GM18868 (cell line): ENCODE measurements around the gene NELL1.
"Not testable (repeated sequence)": the region's sequence is repeated elsewhere in the genome, so short reads cannot be mapped to it uniquely, and the experiment has no call there.

Source experiments
- ATAC-seq: cut with Tn5 transposase; IDR thresholded peaks from one replicate; pipeline ENCODE4 v1.9.1; 2021; ENCODE audit warnings: mild to moderate bottlenecking, moderate library complexity; ENCODE audit not compliant: unreplicated experiment

Gene NELL1

GRCh38 chr11:21177379-21177778, 508.0 kb downstream of the NELL1 start:
- ATAC-seq = no peak

GRCh38 chr11:21179770-21180169, 510.4 kb downstream of the NELL1 start:
- ATAC-seq = no peak

- ATAC-seq = no peak
Measured at GRCh38 chr11:21180182-21180581, 510.8 kb downstream of the NELL1 start.

- no peak for ATAC-seq
Measured at GRCh38 chr11:21185959-21186358, 516.6 kb downstream of the NELL1 start.

- no peak for ATAC-seq
Measured at GRCh38 chr11:21190181-21190580, 520.8 kb downstream of the NELL1 start.

- no peak for ATAC-seq
Measured at GRCh38 chr11:21195995-21196394, 526.6 kb downstream of the NELL1 start.

- ATAC-seq = no peak
Measured at GRCh38 chr11:21198498-21198897, 529.1 kb downstream of the NELL1 start.

GRCh38 chr11:21205205-21205604, 535.8 kb downstream of the NELL1 start:
- ATAC-seq = peak; percentile 50

GRCh38 chr11:21225860-21226259, 556.5 kb downstream of the NELL1 start:
- ATAC-seq = no peak

GRCh38 chr11:21229224-21229623, 559.8 kb downstream of the NELL1 start:
- no peak for ATAC-seq

GRCh38 chr11:21250196-21250595, 580.8 kb downstream of the NELL1 start:
- no peak for ATAC-seq

- no peak for ATAC-seq
Measured at GRCh38 chr11:21254055-21254454, 584.7 kb downstream of the NELL1 start.

- ATAC-seq = no peak
Measured at GRCh38 chr11:21254790-21255189, 585.4 kb downstream of the NELL1 start.

GRCh38 chr11:21257461-21257860, 588.1 kb downstream of the NELL1 start:
- no peak for ATAC-seq

- ATAC-seq = no peak
Measured at GRCh38 chr11:21258414-21258813, 589.0 kb downstream of the NELL1 start.

- no peak for ATAC-seq
Measured at GRCh38 chr11:21260101-21260500, 590.7 kb downstream of the NELL1 start.

GRCh38 chr11:21262992-21263391, 593.6 kb downstream of the NELL1 start:
- no peak for ATAC-seq

GRCh38 chr11:21264125-21264524, 594.7 kb downstream of the NELL1 start:
- ATAC-seq = no peak

GRCh38 chr11:21268036-21268435, 598.6 kb downstream of the NELL1 start:
- no peak for ATAC-seq

- not testable (repeated sequence) for ATAC-seq
Measured at GRCh38 chr11:21272139-21272538, 602.8 kb downstream of the NELL1 start.

- no peak for ATAC-seq
Measured at GRCh38 chr11:21278840-21279239, 609.5 kb downstream of the NELL1 start.

GRCh38 chr11:21285104-21285503, 615.7 kb downstream of the NELL1 start:
- no peak for ATAC-seq

GRCh38 chr11:21289686-21290085, 620.3 kb downstream of the NELL1 start:
- no peak for ATAC-seq

- no peak for ATAC-seq
Measured at GRCh38 chr11:21295508-21295907, 626.1 kb downstream of the NELL1 start.
